WTC11 (cell line): ENCODE data around the gene CERS1. TPM values are rescaled to one million over a fixed set of nuclear protein-coding genes. Genes with fewer than 3 reads are reported as not detected.
A peak's percentile ranks its signal among the peaks of the same experiment; 100 is the strongest.

Source experiments
- ATAC-seq: fragments of 200-7000 bp; cut with Tn5 transposase; 2 replicates; pipeline ENCODE4 v1.10.0; 2021; ENCODE audit warnings: mild to moderate bottlenecking, moderate library complexity
- CTCF ChIA-PET: fragments of 300-600 bp; sonication (Branson Sonifier 250); formaldehyde crosslinking; loops from one replicate; lab custom pipeline; 2021; ENCODE audit warnings: antibody characterized with exemption; lab: Charles Lee
- POLR2A ChIA-PET: fragments of 350-600 bp; sonication (Branson Sonifier 250); formaldehyde crosslinking; loops from one replicate; lab custom pipeline; 2021; ENCODE audit warnings: antibody characterized with exemption; lab: Charles Lee
- DNase-seq: peaks from one replicate; pipeline ENCODE4 v3.0.0; 2021; ENCODE audit warnings: low spot score
- H3K27ac Mint-ChIP-seq: 2 replicates; pipeline ENCODE4 v1.8.0; 2021; ENCODE audit warnings: mixed read lengths
- H3K27me3 Mint-ChIP-seq: 2 replicates; pipeline ENCODE4 v1.8.0; 2021; ENCODE audit warnings: low read depth, mild to moderate bottlenecking, moderate library complexity, mixed read lengths
- H3K36me3 Mint-ChIP-seq: 2 replicates; pipeline ENCODE4 v1.8.0; 2021; ENCODE audit warnings: mixed read lengths
- H3K4me1 Mint-ChIP-seq: 2 replicates; pipeline ENCODE4 v1.8.0; 2022; ENCODE audit warnings: mixed read lengths
- H3K4me3 Mint-ChIP-seq: 2 replicates; pipeline ENCODE4 v1.8.0; 2021; ENCODE audit warnings: mild to moderate bottlenecking, moderate library complexity, mixed read lengths
- H3K9me3 Mint-ChIP-seq: 2 replicates; pipeline ENCODE4 v1.8.0; 2021; ENCODE audit warnings: mixed read lengths
- ETV6 ChIP-seq: sonication (generic); formaldehyde crosslinking; IDR thresholded peaks from 2 replicates; pipeline ENCODE4 v1.8.1; 2022; ENCODE audit warnings: mild to moderate bottlenecking, missing genetic modification reagents
- FOXK1 ChIP-seq: sonication (generic); formaldehyde crosslinking; IDR thresholded peaks from 2 replicates; pipeline ENCODE4 v1.8.0; 2022; ENCODE audit warnings: mild to moderate bottlenecking, moderate library complexity, missing genetic modification reagents
- GTF2I ChIP-seq: fragments of 250-450 bp; sonication (Bioruptor Pico); conservative IDR thresholded peaks from 2 replicates; pipeline ENCODE4 v1.4.0; 2021; ENCODE audit warnings: mild to moderate bottlenecking
- IRF2 ChIP-seq: sonication (generic); formaldehyde crosslinking; IDR thresholded peaks from 2 replicates; pipeline ENCODE4 v1.8.0; 2022; ENCODE audit warnings: low read depth, missing genetic modification reagents, borderline replicate concordance
- OVOL2 ChIP-seq: fragments of 250-450 bp; sonication (Bioruptor Pico); IDR thresholded peaks from 2 replicates; pipeline ENCODE4 v1.9.0; 2021; ENCODE audit warnings: mild to moderate bottlenecking, borderline replicate concordance
- RELA ChIP-seq: sonication (generic); formaldehyde crosslinking; IDR thresholded peaks from 2 replicates; pipeline ENCODE4 v1.8.1; 2022; ENCODE audit warnings: missing genetic modification reagents, mild to moderate bottlenecking, borderline replicate concordance
- SP1 ChIP-seq: sonication (generic); formaldehyde crosslinking; conservative IDR thresholded peaks from 2 replicates; pipeline ENCODE4 v1.8.1; 2022; ENCODE audit warnings: missing genetic modification reagents
- ZNF121 ChIP-seq: sonication (generic); formaldehyde crosslinking; IDR thresholded peaks from 2 replicates; pipeline ENCODE4 v1.8.0; 2023; ENCODE audit warnings: missing genetic modification reagents
- ZNF396 ChIP-seq: fragments of 250-450 bp; sonication (Bioruptor Pico); IDR thresholded peaks from 2 replicates; pipeline ENCODE4 v1.8.0; 2021; ENCODE audit warnings: mild to moderate bottlenecking, moderate library complexity, borderline replicate concordance
- ZNF423 ChIP-seq: fragments of 250-450 bp; sonication (Bioruptor Pico); IDR thresholded peaks from 2 replicates; pipeline ENCODE4 v2.1.2; 2022; ENCODE audit warnings: mild to moderate bottlenecking, moderate library complexity
- total RNA-seq: library from RNA; stranded (reverse); gene quantifications from 3 replicates; pipeline ENCODE4 v1.2.3, GENCODE V29; 2021
- TF ChIP-seq, protein P1 (sequence below): sonication (generic); formaldehyde crosslinking; IDR thresholded peaks from 2 replicates; pipeline ENCODE4 v1.8.1; 2023; ENCODE audit warnings: mild to moderate bottlenecking, missing genetic modification reagents, moderate library complexity
- TF ChIP-seq, protein P2 (sequence below): sonication (generic); formaldehyde crosslinking; IDR thresholded peaks from 2 replicates; pipeline ENCODE4 v1.8.1; 2023; ENCODE audit warnings: mild to moderate bottlenecking, missing genetic modification reagents
- TF ChIP-seq, protein P3 (sequence below): sonication (generic); formaldehyde crosslinking; IDR thresholded peaks from 2 replicates; pipeline ENCODE4 v1.8.0; 2023; ENCODE audit warnings: missing genetic modification reagents
- TF ChIP-seq, protein P4 (sequence below): sonication (generic); formaldehyde crosslinking; IDR thresholded peaks from 2 replicates; pipeline ENCODE4 v1.8.1; 2022; ENCODE audit warnings: low read depth, missing genetic modification reagents, borderline replicate concordance
- TF ChIP-seq, protein P5 (sequence below): sonication (generic); formaldehyde crosslinking; IDR thresholded peaks from 2 replicates; pipeline ENCODE4 v1.8.0; 2022; ENCODE audit warnings: mild to moderate bottlenecking, missing genetic modification reagents
- TF ChIP-seq, protein P6 (sequence below): fragments of 250-450 bp; sonication (Bioruptor Pico); IDR thresholded peaks from 2 replicates; pipeline ENCODE4 v1.9.0; 2021; ENCODE audit warnings: mild to moderate bottlenecking

The CERS1 gene
- total RNA-seq, 1 experiment from 2014 or later = 14.7 TPM

DNA sequence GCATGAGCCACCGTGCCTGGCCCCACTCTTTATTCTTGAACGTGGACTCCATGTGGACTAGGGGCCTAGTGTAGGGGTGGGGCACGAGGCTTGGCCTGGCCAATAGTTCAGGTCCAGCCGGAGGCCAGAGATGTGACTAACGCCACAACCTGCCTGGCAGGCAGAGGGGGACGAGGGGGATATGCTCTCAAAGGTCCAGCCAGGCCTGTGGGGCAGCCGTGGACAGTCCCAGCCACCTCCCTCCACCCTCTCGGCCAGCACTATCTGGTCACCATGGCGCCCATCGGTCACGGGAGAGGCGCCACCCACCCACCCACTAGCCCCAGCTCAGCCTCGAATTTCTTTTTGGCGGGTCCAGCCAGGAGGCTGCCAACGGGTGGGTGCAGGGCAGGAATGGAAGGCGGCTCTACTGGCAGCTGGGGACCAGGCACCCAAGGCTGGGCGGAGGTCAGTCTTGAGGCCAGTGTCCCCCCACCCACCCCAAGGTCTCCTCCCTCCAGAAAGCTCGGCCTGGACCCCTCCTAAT, 2.2 kb upstream of the CERS1 start (continued):
- TF ChIP-seq, protein P1, sequence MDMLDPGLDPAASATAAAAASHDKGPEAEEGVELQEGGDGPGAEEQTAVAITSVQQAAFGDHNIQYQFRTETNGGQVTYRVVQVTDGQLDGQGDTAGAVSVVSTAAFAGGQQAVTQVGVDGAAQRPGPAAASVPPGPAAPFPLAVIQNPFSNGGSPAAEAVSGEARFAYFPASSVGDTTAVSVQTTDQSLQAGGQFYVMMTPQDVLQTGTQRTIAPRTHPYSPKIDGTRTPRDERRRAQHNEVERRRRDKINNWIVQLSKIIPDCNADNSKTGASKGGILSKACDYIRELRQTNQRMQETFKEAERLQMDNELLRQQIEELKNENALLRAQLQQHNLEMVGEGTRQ = no peak
- TF ChIP-seq, all 79 proteins: peak for 0

DNA sequence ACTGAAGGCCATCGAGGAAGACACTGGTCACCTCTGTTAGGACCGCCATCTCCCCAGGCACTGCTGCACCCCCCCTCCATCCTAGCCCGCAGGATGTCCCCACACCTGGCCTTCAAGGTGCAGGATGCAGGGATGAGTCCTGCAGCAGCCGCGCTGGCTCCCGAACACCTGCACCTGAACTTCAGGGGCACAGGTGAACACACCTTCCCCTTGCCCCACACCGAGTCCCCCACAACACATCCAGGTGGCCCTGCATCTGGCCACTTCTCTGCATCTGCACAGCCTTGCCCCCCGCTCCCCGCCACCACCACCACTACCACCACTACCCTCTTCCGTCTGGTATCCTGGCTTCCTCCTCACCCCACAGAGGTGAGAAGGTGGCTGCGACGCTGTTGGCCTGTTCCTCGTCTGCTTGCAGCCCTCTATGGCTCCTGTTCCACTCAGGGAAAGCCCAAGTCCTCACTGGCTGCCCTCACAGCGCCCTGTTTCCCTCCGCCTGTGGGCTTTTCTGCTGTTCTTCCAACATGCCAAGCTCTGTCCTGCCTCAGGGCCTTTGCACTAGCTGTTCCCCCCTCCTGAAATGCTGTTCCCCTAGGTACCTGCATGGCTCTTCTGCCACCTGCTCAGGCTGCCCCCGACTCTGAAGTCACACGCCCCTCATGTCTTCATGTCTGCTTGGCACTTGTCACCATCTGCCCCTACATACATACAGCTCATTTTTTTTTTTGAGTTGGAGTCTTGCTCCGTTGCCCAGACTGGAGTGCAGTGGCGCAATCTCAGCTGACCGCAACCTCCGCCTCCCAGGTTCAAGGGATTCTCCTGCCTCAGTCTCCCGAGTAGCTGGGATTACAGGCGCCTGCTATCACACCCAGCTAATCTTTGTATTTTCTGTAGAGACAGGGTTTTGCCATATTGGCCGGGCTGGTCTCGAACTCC, 1.4 kb upstream of the CERS1 start:
- ATAC-seq (no peak), DNase-seq (no peak)
- H3K9me3 Mint-ChIP-seq = no peaks in the 10 kb centered on the region
- ChIA-PET POLR2A (no interaction called here), CTCF (interaction anchor here (0.6 to 3.5 kb wide), 4 partner anchors 22 to 101 kb away, joined by 3 to 35 read pairs (median 4); partner anchors contain the start of genes COPE and DDX49)
- peaks cover 5% of the 10 kb centered on the region; the same call in 1 of the 2 replicates for H3K36me3 Mint-ChIP-seq
- H3K27me3 Mint-ChIP-seq = peaks cover 16% of the 10 kb centered on the region
- TF ChIP-seq, protein P2, sequence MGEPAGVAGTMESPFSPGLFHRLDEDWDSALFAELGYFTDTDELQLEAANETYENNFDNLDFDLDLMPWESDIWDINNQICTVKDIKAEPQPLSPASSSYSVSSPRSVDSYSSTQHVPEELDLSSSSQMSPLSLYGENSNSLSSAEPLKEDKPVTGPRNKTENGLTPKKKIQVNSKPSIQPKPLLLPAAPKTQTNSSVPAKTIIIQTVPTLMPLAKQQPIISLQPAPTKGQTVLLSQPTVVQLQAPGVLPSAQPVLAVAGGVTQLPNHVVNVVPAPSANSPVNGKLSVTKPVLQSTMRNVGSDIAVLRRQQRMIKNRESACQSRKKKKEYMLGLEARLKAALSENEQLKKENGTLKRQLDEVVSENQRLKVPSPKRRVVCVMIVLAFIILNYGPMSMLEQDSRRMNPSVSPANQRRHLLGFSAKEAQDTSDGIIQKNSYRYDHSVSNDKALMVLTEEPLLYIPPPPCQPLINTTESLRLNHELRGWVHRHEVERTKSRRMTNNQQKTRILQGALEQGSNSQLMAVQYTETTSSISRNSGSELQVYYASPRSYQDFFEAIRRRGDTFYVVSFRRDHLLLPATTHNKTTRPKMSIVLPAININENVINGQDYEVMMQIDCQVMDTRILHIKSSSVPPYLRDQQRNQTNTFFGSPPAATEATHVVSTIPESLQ (CRISPR knock-in tag) = no peak
- no peak for TF ChIP-seq ZNF396 (CRISPR knock-in tag)
- TF ChIP-seq IRF2 (CRISPR knock-in tag) = no peak
- TF ChIP-seq GTF2I (CRISPR knock-in tag) = peak; percentile 66
- TF ChIP-seq ETV6 (CRISPR knock-in tag) = no peak
- TF ChIP-seq OVOL2 (CRISPR knock-in tag) = no peak
- TF ChIP-seq, protein P3, sequence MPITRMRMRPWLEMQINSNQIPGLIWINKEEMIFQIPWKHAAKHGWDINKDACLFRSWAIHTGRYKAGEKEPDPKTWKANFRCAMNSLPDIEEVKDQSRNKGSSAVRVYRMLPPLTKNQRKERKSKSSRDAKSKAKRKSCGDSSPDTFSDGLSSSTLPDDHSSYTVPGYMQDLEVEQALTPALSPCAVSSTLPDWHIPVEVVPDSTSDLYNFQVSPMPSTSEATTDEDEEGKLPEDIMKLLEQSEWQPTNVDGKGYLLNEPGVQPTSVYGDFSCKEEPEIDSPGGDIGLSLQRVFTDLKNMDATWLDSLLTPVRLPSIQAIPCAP (CRISPR knock-in tag) = no peak
- no peak for TF ChIP-seq FOXK1 (CRISPR knock-in tag)
- 0 out of 2 replicates have a peak, but pooled peaks have one; percentile 31 for TF ChIP-seq ZNF121 (CRISPR knock-in tag)
- H3K4me3 Mint-ChIP-seq = peak overlapping the region; percentile 80
- H3K27ac Mint-ChIP-seq = no peak overlapping the region
- no peaks in the 10 kb centered on the region for H3K4me1 Mint-ChIP-seq

DNA sequence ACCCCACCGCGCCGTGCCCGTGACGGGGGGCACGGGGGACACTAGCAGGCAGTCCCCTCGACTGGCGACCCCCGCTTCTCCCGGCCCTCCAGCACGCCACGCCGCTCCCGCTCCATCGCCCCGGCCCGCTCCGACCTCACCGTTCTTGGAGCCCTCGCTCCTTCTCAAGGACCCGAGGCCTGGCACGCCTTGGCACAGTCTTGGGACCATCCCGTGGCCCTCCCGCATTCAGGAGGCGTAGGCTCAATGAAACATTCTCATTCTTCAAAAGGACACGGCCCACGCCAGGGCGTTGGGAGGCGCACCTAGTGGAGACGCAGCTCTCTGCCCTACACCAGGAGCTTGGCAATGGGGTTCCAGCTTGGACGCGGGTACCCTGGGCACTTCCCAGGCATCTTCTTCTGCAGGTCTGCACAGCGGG, 473 bp upstream of the CERS1 start:
- TF ChIP-seq, protein P4, sequence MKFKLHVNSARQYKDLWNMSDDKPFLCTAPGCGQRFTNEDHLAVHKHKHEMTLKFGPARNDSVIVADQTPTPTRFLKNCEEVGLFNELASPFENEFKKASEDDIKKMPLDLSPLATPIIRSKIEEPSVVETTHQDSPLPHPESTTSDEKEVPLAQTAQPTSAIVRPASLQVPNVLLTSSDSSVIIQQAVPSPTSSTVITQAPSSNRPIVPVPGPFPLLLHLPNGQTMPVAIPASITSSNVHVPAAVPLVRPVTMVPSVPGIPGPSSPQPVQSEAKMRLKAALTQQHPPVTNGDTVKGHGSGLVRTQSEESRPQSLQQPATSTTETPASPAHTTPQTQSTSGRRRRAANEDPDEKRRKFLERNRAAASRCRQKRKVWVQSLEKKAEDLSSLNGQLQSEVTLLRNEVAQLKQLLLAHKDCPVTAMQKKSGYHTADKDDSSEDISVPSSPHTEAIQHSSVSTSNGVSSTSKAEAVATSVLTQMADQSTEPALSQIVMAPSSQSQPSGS (CRISPR knock-in tag) = no peak
- TF ChIP-seq FOXK1 (CRISPR knock-in tag) (no peak), SP1 (no peak), RELA (CRISPR knock-in tag) (no peak), ZNF423 (CRISPR knock-in tag) (no peak)
- TF ChIP-seq, protein P1 = no peak
- TF ChIP-seq, protein P5, sequence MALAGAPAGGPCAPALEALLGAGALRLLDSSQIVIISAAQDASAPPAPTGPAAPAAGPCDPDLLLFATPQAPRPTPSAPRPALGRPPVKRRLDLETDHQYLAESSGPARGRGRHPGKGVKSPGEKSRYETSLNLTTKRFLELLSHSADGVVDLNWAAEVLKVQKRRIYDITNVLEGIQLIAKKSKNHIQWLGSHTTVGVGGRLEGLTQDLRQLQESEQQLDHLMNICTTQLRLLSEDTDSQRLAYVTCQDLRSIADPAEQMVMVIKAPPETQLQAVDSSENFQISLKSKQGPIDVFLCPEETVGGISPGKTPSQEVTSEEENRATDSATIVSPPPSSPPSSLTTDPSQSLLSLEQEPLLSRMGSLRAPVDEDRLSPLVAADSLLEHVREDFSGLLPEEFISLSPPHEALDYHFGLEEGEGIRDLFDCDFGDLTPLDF (CRISPR knock-in tag) = no peak
- TF ChIP-seq, protein P6, sequence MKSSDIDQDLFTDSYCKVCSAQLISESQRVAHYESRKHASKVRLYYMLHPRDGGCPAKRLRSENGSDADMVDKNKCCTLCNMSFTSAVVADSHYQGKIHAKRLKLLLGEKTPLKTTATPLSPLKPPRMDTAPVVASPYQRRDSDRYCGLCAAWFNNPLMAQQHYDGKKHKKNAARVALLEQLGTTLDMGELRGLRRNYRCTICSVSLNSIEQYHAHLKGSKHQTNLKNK (CRISPR knock-in tag) = no peak
- peak overlapping the region; percentile 80 for H3K4me3 Mint-ChIP-seq
- H3K4me1 Mint-ChIP-seq = no peaks in the 10 kb centered on the region
- peaks cover 16% of the 10 kb centered on the region for H3K27me3 Mint-ChIP-seq
- ATAC-seq (no peak; the same call in 1 of the 2 replicates), DNase-seq (peak; percentile 25)
- ChIA-PET CTCF (interaction anchor here (0.7 to 3.5 kb wide), 6 partner anchors 20 to 110 kb away, joined by 3 to 35 read pairs (median 3); partner anchors contain the start of genes COPE, DDX49 and UPF1), POLR2A (interaction anchor here (0.6 to 1.3 kb wide), 3 partner anchors 22 to 574 kb away, joined by 3 read pairs; partner anchors contain the start of genes COPE and LSM4)
- peaks cover 2% of the 10 kb centered on the region; the same call in 1 of the 2 replicates for H3K36me3 Mint-ChIP-seq
- H3K27ac Mint-ChIP-seq = no peak overlapping the region
- H3K9me3 Mint-ChIP-seq = no peaks in the 10 kb centered on the region
